Frontal cortex (tissue), 4 donors: ENCODE results near the gene DOCK11. TPM values are rescaled to one million over a fixed set of nuclear protein-coding genes. Genes with fewer than 3 reads are reported as not detected.

Source experiments
- DNase-seq, 2 donors: peaks; one replicate each; pipeline ENCODE4 v3.0.0; 2012; ENCODE audit warnings: low spot score in 2 of 2
- FAIRE-seq: peaks from 2 replicates; lab custom pipeline; 2012; peaks lifted over from hg19 to GRCh38; lab: Jason Lieb, UNC
- total RNA-seq: library from RNA; depleted of rRNA; stranded (reverse); fragments of >200 nt; gene quantifications from one replicate; pipeline ENCODE4 v1.2.3, GENCODE V29; 2014
- donor health status: control.
- donor health status: control.
- donor health status: control.

Gene DOCK11
- total RNA-seq, 1 donor from 2014 or later: 26.1 TPM

DNA sequence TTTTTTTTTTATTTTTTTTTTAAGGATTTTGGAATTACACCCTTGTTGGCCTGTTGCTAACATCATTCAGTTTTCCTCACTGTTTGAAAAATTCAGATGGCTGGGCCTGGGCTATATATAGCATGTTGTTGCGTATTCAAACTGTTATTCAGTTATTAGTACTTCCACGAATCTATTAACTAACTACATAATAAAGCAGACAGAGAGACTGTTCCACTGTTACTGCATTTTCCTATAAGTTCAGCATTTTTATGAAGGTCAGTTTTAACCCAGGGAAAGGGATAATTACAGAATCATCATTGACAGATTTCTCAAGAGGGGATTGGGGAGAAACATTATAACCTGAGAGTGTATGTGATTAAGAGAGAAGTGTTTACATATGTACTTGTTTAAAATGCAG, 3.1 kb downstream of the DOCK11 start:
- FAIRE-seq (no peak), DNase-seq (no peak)

DNA sequence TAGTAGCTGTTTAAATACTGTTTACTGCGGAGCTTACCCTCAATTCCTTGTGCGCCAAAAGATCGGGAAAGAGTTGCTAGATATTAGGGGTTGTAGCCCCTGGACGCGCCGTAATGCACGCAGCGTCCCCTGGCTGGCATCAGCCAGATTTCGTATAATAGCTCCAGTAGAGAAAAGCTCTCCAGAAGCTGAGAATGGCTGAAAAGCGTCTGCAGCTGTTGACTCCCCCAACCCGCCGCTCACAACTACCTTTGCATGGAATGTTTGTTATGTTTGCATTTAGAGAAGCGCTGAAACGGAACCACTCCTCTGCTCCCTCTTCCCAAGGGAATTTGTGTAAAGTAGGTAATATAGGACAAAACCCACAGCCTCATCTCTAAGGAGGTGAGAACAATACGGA, 3.7 kb downstream of the DOCK11 start:
- DNase-seq: no peak
- FAIRE-seq: no peak

DNA sequence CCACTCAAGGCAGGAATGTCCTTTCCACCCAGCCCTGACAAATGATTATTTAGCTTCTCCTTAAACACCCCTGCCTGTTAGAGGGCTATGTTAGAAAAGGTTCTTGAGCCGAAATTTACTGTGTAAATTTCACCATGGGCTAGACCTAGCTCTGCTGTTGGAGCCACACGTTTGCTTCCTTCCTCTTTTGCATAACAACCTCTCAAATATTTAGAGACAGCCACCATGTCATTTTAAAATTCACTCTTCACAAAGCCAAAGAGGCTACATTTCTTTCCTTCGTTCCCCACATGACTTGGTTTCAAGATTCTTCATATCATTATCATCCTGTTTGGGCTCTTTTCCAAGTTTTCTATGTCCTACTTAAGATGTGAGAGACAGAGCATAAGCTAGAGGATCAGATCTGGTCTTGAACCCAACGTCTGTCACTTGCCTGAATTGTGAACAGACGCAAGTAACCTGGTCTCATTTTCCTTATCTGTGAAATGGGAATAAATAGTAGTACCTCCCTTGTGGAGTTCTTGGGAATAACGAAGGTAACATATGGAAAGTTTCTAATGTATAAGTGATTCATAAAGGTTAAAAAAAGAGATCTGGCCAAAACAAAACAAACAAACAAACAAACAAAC, 6.7 kb downstream of the DOCK11 start:
- DNase-seq: no peak
- FAIRE-seq: no peak

DNA sequence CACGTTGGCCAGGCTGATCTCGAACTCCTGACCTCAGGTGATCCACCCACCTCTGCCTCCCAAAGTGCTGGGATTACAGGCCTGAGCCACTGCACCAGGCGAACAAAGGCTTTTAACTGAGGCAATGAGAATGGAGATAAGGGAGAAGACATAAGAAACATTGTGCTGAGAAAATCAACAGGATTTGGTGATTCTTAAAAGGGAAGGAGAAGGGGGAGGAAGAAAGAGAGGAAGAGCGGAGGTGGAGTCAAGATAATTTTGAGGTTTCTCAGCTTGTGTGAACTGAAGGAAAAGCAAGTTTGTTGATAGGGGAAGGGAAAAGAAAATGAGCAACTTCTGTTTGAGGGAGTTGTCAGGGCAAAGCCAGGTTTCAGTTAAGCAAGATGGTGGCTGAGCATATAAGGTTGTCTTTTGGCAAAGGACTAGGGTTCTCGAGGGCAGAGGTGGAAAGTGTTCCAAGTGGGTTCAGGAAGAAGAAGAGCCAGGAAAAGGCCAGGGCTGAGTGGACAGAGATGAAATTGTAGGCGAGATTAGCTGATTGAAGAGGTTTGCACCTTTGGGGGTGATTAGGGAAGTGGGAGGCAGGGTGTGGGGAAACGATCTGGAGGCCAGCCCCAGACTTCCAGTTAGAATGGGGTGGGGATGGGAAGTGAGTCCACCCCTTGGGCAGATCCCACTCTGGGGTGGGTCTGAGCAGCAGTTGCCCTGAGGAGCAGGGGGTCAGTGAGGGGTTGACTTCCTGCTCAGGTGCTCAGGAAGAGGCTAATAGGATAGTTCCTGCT, 7.8 kb downstream of the DOCK11 start:
- DNase-seq (no peak), FAIRE-seq (no peak)

DNA sequence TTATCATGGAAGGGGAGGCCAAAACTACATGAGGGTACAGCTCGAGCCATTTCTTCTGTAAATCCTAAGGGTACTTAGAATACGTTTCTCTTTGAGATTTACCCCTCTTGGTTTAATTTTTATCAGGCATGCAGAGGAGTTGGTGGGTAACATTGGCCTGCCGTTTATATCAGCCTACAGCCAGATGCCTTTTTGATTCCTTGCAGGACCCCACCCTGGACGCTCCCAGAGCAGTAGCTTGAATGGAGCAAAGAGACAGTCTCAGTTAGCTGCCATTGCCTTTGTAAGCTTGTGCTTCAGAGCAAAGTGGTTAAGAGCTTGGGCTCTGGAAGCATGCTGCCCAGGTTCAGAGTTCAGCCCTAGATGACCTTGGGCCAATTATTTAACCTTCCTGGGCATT, 9.0 kb downstream of the DOCK11 start:
- FAIRE-seq: no peak

DNA sequence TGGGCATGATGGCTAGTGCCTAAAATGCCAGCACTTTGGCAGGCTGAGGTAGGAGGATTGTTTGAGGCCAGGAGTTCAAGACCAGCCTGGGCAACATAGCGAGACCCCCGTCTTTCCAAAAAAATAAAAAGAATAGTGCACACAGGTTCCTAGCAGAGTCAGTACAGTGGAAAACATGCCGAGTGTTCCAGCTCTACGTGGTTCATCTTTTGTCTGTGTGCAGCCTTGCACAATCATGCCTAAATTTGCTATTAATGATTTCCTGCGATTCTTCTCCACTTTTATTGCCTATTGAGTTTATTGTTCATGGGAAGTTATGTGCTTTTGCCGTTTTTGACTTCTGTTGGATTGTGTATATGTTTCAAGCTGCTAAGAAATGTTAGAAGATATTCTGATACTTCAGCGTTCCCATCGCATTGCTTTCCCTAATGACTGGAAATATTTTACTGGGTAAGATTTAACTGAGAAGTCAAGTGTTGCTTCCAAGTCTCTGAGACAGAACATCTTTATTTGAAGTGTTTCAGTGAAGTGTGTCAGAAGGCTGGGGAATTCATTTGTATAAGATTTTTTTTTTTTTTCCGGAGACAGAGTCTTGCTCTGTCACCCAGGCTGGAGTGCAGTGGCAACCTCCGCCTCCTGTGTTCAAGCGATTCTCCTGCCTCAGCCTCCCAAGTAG, 11.3 kb downstream of the DOCK11 start:
- FAIRE-seq: no peak

More for the DNA sequence above, 9.0 kb downstream of the DOCK11 start:
- DNase-seq: no peak

DNA sequence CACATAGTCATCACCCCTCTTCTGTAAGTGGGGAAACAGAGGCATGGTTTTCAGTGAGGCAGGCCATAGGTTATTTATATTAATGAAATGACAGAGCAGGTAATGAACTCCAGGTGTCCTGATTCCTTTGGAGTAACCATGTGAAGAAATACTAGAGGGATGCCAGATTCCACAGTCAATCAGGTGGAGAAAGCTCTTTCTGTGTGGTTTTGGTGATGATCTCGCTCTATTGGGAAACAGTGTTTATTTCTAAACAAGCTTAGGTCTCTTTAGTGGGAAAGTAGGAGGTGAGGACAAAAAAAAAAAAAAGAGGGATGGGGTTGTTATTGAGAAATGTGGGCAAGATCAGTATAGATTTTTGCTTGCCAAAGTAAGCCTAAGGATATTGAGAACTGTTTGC, 12.2 kb downstream of the DOCK11 start:
- DNase-seq (no peak), FAIRE-seq (no peak)

More for the DNA sequence above, 11.3 kb downstream of the DOCK11 start:
- DNase-seq: no peak

DNA sequence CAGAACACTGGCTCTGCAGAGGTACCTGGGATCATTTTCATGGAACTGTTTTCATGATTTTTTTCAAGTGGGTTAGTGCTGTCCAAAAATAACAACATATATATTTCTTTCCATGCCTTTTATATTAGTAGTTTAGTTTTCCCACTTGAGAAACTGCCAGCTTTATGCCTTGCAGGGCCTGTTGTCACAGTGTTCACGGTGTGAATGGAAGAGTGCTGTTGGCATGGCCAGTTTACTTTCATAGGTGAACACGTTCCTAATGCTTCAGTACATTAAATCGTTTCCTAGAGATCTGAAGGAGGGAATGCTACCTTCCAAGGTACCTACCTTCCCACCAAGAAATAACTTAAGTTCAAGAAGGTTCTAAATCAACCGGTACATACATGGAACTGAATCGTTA, 12.6 kb downstream of the DOCK11 start:
- DNase-seq: no peak
- no peak for FAIRE-seq

DNA sequence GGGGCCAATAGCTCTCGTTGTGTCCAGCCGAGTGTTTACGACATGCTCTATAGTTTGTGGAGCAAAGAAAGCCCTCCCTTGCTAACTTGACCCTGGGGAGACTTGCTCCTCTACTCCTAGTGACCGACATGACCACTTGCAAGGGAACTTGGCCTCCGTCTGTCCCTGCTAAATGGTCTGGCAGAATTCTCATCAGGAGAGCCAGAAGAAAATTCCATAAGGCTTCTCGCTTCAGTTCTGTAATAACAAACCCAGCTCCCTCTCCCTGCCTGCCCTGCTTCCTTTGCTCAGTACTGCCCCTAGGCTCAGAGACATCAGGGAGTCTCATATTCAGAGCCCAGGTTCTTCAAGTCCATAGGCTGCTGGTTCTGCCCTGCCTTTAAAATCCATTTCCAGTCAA, 13.0 kb downstream of the DOCK11 start:
- no peak for FAIRE-seq
- DNase-seq: no peak

DNA sequence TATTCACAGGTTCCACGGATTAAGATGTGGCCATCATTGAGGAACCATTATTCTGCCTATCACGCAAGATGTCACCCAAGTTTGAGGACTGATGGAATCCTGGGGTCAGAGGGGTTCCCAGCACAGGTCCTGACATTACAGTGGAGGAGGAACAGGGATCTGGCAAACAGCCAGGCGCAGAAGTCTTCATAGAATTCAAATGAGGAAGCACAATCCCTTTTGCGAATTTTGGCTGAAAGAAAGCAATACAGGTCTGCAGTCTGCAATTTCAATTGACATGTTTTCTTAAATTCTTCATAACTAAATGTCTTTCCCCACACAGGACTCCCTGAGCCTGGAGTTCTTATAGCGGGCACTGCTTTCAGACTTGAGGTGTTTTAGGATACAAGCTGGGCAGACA, 14.5 kb downstream of the DOCK11 start:
- DNase-seq (no peak), FAIRE-seq (no peak)

DNA sequence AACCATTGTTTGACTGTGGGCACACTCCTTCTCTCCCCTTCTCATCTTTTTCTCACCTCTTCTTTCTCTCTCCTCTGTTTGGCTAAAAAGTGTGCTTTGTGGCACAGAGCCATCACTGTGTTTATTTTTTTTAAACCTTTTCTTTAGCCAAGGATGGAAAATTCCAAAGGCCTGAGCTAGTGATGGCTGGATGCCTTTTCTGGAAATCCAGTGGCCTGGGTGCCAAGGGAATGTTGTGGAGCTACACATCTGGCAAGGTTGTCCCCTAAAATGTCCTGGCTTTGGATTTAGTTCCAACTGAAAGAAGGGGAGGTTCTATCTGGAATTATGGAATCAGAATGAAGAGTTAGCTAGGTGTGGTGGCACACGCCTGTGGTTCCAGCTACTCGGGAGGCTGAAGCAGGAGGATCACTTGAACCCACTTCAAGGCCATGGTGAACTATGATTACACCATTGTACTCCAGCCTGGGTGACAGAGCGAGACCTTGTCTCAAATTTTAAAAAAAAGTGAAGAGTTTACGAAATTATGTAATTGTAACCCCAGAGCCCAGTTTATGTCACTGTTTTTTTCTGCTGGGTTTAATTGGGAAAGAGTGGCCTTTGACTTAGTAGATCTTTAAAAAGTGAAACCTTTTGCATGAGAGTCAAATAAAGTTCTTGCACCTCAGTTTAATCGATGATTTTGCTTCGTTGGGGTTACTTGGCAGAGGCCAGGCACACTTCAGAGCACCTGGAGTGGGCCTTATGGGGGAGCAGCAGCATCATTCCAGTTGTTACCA, 17.7 kb downstream of the DOCK11 start:
- DNase-seq (no peak), FAIRE-seq (no peak)

DNA sequence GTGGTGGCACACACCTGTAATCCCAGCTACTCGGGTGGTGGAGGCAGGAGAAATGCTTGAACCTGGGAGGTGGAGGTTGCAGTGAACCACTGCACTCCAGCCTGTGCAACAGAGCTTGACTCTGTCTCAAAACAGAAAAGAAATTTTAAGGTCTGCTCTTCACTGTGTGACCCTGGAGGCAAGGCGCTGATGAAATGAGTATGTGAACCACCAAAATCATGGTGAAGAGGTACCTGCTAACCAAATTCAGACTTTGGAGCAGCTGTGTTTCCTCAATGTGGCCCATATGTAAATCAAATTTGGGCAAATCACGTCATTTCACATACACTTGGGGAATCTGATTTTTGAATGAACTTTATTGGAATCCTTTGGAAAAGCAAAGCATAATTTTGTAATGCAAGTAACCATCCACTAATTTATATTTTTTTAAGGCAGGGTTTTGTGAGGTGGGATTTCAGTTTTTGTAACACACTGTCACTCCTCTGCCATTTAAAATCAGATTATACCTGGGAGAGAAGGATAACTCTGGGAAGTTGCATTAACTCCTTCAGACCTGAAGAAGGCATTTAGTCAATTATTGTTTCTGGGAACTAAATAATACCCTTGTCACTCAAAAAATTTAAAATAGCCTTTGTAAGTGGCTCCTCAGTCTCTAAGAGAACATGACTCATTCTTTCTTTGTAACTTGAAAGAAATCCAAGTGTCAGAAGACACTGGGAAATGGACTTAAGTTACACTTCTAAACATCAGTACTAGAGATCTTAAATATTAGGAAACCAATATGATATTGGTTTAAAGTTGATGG, 24.0 kb downstream of the DOCK11 start:
- DNase-seq (no peak), FAIRE-seq (no peak)

DNA sequence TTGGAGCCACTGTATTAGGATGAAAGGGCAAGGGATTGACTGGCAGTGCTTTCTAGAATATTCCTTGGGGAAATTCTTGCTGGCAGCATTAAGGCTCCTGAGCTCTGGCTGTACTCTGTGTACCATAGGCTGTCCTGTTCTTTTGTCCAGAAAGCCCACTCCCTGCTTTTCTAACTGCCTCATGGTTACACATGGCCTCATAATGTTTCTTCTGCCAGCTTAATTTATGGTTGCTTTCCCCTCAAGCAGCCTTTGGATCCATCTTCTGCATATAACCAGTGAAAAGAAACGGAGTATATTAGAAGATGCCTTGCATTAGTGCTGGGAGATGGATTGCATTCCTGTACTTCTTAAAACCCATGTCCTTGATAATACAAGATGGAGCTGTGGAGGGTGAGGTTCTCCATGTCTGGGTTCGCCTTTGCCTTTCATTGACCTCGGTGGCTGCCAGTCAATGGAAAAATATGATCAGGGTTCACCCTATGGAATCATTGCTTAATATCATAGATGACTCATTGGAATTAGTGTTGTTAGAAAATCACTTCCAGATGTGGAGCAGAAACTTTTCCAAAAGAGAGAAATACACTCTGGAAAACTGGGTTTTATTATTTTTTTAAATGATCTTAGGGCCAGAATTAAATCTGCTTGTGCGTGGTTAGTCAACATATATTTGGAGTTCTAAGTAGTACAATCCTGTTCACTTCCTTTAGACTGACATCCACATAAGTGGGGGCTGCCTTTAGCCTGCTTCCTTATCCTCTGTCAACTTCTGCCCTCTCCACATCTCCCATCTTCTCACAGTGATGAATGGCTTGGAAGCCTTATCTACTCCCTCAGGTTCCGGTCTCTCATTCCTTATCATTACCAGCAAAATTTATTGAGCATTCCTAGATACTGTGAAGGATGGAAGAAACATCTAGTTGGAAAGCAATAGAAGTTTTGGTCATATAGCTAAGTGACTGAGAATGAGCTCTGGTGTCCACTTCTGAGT, 24.9 kb downstream of the DOCK11 start:
- FAIRE-seq (no peak), DNase-seq (no peak)

DNA sequence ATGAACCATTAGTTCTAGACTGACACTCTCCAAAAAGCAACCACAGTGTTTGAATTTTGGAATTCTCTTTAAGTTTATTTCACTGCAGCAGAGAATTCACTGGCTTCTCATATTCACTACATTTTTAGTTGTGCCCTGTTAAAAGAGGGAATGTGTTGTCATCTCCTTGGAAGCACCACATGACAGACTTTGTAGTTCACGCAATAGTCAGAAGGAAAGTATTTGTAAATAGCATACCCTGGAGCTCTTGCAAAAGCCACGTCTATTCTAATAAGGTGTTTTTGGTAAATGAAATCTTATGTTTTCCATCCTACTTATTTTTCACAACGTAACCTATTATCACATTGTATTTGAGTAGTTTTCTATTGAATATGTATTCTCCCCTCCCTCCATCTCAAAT, 25.8 kb downstream of the DOCK11 start:
- FAIRE-seq (no peak), DNase-seq (no peak)

DNA sequence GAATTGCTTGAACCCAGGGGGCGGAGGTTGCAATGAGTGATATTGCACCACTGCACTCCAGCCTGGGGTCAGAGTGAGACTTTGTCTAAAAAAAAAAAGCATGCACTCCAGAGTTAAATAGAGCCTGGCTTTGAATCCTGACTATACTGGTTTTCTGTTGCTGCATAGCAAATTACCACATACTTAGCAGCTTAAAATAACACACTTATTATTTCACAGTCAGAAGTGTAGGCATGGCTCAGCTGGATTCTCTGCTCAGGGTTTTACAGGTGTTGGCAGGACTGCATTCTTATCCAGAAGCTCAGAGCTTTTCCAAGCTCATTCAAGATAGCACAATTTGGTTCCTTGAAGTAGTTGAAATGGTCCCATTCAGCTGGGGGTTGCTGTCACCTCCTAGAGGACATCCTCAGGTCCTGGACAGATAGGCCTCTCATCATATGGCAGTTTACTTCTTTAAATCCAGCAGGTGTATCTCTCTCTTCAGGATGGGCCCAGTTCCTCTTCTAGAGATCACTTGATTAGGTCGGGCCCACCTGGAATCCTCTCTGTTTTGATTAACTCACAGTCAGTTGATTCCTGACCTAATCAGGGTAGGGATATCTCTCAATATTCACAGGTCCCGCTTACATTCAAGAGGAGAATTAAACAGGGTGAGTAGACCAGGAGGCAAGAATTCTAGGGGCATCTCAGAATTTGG, 26.8 kb downstream of the DOCK11 start:
- FAIRE-seq: no peak
- DNase-seq: no peak

DNA sequence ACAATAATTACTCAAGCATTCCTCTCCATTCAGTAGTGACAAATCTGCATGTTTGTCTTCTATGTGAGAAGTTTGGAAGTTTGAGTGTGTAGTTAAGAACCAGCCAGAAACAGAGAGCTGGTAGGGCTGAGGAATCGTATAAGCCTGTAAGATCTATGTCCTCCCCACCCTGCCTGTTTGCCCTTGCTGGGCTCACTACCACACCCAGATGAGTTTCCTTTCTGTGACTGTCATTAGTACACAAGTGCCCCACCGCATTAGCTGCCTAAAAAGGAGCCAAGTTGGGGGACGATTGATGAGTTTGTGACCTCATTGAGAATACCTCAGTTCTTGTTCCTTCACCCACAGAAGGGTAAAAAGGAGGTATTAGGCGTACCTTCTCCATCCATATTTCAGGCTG, 28.3 kb downstream of the DOCK11 start:
- no peak for FAIRE-seq

DNA sequence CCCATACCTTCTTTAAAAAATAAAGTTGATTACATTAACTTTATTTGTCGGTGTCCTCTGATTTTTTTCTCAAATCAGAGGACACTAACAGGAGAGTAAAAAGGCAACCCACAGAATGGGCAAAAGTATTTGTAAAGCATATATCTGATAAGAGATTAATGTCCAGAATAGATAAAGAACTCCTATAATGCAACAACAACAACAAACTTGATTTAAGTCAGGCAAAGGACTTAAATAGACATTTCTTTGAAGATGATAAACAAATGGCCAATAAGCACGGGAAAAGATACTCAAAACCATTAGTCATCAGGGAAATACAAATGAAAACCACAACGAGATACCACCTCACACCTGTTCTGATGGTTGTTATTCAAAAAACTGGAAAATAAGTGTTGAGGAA, 28.7 kb downstream of the DOCK11 start:
- no peak for FAIRE-seq
- no peak for DNase-seq

More for the DNA sequence above, 28.3 kb downstream of the DOCK11 start:
- no peak for DNase-seq
